NOMO-1 treated with DMSO at 0.1 percent for 48 hours (cell line): ENCODE measurements around the gene PGBD4.

Source experiments
- DNase-seq: peaks from one replicate; lab custom pipeline; 2025; ENCODE audit not compliant: unreplicated experiment; lab: John Stamatoyannopoulos, UW

The PGBD4 gene

DNA sequence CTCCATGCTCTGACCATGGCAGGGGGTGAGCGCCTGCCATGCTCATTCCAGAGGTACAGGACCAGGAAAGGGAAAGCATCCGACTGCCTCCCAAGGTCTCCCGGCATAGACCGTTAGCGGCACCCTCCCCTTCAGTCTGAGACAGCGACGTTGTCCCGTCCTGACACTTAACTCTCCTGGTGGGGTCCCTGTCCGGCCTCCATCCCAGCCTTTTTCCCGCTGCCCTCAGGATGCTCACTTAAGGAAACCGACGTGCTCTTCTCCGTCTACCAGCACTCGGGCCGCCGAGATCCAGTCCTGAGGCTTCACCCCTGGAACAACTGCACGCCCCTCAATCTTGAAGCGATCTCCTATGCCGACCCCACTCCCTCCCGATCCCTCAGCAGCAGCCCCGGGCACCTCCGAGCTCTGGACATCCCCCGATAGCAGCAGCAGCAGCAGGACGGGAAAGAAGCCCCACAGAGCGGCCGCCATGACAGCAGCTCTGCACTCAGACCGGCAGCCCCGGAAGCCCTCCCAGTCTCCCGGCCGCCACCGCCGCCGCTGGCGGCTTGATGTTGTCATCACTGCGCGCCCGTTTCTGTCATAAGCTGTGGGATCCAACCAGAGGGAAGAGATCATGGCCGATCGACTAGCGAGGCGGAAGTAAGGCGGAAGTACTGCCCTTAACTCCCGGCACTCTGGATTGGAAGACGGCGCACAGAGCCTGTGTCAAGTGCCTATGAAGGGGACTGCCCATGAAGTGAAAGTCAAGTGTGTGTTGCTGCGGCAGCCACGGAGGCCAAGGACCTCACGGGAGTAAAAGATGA lies at the start of gene PGBD4, which contains the start of gene EMC7:
Gene PGBD4 (plus strand): TSS at position 718 of the 809 bp plus-strand sequence. CDS start 449 bp downstream, outside the sequence.
Gene EMC7 (minus strand): TSS at position 497 of the 809 bp plus-strand sequence. CDS start 23 bp downstream, at position 474.
- peak; percentile 99 for DNase-seq

DNA sequence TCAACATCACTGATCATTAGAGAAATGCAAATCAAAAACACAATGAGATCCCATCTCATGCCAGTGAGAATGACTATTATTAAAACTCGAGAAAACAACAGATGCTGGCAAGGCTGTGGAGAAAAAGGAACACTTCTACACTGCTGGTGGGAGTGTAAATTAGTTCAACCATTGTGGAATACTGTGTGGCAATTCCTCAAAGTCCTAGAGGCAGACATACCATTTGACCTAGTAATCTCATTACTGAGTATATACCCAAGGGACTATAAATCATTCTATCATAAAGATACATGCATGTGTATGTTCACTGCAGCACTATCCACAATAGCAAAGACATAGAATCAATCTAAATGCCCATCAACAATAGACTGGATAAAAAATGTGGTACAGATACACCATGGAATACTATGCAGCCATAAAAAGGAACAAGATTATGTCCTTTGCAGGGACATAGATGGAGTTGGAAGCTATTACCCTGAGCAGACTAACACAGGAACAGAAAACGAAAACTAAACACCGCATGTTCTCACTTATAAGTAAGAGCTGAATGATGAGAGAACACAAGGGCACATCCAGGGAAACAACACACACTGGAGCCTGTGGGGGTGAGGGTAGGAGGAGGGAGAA lies 47.7 kb upstream of the PGBD4 start:
- no peak for DNase-seq

- no peak for DNase-seq
Observed at GRCh38 chr15:34055868-34056595, 45.9 kb upstream of the PGBD4 start.

DNA sequence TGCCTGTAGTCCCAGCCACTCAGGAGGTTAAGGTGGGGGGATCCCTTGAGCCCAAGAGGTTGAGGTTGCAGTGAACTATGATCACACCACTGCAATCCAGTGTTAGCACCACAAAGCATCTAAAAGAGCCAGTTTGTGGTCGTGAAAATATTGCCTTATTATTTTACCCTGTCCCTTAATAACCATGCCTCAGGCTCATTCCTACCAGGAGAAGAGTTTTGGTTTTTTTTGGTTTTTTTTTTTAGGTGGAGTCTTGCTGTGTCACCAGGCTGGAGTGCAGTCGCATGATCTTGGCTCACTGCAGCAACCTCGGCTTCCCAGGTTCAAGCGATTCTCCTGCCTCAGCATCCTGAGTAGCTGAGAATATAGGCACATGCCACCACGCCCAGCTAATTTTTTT lies 45.0 kb upstream of the PGBD4 start:
- DNase-seq = no peak

DNA sequence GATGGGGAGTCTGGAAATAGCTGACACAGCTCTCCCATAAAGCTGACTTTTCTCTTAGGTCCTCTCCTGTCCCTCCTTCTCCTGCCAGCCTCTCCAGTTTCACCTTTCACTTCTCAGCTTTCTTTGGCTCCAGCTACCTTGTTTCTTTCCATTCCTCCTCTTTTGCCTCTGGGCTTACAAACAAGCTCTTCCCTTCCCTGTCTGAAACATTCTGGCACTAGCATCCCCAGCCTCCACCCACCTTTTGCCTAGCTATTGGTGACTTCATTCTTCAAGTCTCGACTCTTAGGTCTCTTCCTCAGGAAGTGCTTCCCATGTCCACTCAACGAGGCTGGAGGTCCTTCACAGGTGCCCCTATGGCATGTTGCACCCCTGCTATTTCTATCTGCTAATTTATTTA lies 42.4 kb upstream of the PGBD4 start:
- no peak for DNase-seq

GRCh38 chr15:34059946-34060345 lies 41.9 kb upstream of the PGBD4 start:
- DNase-seq = no peak

- DNase-seq = no peak
Observed at GRCh38 chr15:34064438-34064837, 37.4 kb upstream of the PGBD4 start.

- no peak for DNase-seq
Observed at GRCh38 chr15:34065261-34065660, 36.6 kb upstream of the PGBD4 start.

DNA sequence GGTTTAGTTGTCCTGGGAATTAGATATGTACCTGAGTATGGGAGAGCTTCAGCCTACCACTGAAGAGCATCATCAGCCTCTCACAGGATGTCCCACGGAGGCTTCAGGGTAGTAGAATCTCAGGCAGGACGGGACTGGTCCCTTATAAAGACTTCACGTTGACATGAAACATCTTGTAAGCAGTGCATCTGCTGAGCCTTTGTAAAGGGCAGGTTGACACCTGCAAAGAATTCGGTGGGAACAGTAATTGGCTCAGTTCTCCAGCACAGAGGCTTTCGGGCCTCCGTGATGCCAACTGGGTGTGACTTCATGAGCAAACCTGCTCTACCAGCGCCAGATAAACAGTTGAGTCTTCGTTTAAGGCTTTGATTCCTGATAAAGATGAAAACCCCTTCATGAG lies 35.9 kb upstream of the PGBD4 start:
- DNase-seq = no peak

GRCh38 chr15:34070003-34070402 lies 31.9 kb upstream of the PGBD4 start:
- no peak for DNase-seq

- DNase-seq = no peak
Observed at GRCh38 chr15:34076785-34077184, 25.1 kb upstream of the PGBD4 start.

DNA sequence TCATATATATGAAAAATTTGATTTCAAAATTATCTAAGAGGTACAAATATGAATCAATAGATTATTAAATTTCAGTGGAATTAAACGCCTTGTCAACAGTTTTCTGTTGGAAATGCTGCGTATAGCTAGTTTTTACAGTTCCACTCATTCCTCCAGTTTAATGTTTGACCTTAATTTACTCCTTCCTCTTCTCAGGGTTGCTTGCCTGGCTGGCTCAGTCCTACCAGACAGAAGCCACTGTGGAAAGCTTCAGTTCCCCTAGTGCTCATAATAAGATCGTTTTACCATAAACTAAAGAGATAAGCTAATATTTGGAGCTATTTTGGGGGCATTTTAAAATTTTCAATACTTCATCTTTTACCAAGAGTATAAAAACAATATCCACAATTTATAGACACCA lies 23.0 kb upstream of the PGBD4 start:
- DNase-seq = no peak

DNA sequence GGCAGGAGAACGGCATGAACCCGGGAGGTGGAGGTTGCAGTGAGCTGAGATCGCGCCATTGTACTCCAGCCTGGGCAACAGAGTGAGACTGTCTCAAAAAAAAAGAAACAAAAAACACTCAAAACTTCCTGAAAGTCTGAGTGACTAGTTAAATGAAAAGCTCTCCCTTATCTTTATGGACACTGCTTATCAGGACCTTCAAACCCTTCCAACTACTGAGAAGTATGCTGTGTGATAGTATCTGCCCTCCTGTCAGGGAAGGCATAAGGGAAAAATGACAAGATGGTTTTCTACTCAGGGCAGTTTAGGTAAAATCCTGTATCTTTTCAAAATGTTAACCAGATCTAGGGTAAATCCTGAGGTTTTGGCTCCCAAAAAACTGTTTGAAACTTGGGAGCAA lies 22.0 kb upstream of the PGBD4 start:
- DNase-seq = no peak

GRCh38 chr15:34084086-34084485 lies 17.8 kb upstream of the PGBD4 start:
- no peak for DNase-seq

DNA sequence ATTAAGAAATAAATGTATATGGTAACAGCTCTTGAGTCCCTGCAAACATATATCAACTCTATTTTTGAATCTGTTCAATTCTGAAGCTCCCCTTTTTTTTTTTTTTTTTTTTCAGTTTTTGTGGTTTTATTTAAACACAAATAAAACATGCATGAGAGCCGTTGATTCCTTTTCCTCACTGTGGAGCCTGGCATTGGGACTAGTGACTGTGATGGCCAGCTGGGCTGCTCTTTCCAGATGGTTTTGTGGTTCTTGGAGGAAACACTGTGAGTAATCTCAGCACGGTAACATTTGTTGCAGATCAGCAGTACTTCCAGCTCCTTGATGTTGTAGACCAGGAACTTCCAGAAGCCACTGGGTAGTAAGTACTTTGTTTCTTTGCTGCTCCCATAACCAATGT lies 16.1 kb upstream of the PGBD4 start:
- DNase-seq = no peak

DNA sequence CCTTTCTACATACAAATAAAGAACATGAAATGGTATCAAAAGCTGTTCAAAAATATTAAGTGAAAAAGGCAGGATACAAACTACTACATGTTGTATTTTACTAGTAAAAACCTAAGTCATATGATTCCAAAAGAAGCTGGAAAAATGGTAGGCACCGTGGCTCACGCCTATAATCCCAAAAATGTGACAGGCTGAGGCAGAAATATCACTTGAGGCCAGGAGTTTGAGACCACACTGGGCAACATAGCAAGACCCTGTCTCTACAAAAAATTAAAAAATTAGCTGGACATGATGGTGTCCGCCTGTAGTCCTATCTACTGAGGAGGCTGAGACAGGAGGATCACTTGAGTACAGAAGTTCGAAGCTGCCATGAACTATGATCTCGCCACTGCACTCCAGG lies 2.0 kb upstream of the PGBD4 start:
- DNase-seq = no peak

DNA sequence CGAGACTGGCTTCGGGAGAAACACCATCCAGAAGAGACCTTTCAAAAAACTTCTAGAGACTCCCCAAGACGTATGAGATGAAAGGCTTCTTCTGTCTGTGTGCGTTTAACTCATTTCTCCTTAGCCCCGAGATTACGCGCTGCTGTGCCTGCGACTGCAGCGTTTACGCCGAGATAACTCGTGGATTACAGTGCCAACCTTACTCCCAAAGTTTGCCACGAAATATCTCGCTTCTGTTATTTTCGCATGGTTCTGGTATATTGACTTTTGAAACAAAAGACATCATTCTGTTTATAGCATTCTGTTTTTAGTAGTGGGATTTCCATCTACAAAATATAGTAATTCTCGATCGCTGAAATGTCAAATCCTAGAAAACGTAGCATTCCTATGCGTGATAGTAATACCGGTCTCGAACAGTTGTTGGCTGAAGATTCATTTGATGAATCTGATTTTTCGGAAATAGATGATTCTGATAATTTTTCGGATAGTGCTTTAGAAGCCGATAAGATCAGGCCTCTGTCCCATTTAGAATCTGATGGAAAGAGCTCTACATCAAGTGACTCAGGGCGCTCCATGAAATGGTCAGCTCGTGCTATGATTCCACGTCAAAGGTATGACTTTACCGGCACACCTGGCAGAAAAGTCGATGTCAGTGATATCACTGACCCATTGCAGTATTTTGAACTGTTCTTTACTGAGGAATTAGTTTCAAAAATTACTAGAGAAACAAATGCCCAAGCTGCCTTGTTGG lies 467 bp downstream of the PGBD4 start:
- no peak for DNase-seq

DNA sequence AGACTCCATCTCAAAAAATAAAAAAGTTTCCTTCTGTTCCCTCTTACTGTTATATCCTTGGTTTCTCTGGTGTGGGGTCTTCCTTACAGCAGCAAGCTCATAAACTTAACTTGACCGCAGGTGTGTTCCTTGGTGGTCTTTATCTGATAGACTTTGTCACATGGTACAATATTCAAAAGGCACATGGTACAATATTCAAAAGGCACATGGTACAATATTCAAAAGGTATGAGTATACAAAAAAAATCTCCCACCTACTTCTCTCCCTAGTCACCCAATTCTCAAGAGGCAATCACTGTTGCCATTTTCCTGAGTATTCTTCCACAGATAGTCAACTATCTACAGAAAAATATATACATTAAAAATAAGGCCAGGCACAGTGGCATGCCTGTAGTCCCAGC lies 4.5 kb downstream of the PGBD4 start:
- no peak for DNase-seq

DNA sequence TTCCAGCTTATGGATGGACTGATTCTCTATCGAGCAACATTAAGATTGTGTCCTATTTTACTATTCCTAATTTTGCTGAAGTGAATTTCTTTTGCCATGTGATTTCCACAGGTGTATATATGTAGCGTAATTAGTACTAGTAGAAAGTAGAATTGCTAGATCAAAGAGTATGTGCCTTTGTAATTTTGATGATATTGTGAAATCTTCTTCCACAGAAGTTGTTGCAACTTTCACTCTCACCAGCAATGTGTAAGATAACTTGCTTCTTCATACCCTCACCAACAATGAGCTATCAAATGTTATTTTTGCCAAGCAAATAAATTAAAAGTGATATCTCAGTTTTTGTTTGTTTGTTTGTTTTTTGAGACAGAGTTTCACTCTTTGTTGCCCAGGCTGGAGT lies 5.4 kb downstream of the PGBD4 start:
- no peak for DNase-seq

DNA sequence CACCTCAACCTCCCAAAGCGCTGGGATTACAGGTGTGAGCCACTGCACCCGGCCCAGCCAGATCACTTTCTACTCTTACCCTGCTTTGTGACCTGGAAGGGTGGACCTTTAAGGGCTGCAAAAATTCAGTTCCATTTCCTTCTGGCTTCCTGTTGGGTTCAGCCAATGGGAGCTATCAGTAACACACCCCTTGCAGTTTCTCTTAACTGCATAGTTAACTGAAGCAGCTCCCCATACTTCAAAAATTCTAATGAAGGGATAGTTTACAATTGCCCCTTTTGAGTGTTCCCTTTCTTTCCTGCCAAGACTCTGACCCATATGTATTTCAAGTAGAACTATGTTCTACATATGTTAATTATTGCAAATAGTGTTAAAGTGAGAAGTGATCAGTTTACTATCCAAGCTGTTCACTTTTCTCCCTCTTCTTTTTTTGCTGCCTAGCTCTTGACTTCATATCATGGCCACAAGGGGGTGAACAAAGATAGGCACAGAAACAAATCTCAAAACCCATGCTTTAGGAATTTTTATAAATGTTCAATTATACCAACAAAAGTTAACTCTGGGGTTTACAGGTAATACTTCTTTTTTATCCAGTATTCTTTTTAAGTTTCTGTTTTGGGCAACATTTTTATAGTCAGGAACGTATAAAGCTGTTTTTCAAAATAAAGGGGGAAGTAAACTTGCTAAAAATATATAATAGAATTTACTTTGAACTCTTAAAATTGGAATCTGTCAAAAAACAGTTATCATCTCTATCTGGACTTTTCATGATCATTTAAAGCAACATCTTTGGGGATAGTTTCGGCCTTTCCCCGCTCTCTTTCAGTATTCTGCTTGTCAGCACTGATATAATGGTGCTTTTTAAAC lies 8.1 kb downstream of the PGBD4 start:
- peak; percentile 42 for DNase-seq
